DOHH2 (cell line): Measurements from ENCODE around the gene KIAA1671.

ENCODE experiments used
- H3F3A ChIP-seq: fragments of 200-600 bp; sonication (generic), shearing (Covaris generic); 2 replicates; pipeline ENCODE4 v1.6.0; 2016; ENCODE audit warnings: antibody characterized with exemption, mild to moderate bottlenecking; ENCODE audit not compliant: control insufficient read depth, insufficient read depth
- H3K27ac ChIP-seq: fragments of 200-600 bp; sonication (generic); 2 replicates; pipeline ENCODE4 v1.5.1; 2014; ENCODE audit warnings: low read depth, mild to moderate bottlenecking, low read length, moderate library complexity
- H3K27me3 ChIP-seq: fragments of 200-600 bp; sonication (generic); 2 replicates; pipeline ENCODE4 v1.6.1; 2014; ENCODE audit warnings: mild to moderate bottlenecking, low read length, mixed read lengths; ENCODE audit not compliant: control insufficient read depth
- H3K36me3 ChIP-seq: fragments of 200-600 bp; sonication (generic); 2 replicates; pipeline ENCODE4 v1.6.1; 2014; ENCODE audit warnings: mild to moderate bottlenecking, low read length, moderate library complexity, mixed read lengths; ENCODE audit not compliant: control insufficient read depth
- H3K4me1 ChIP-seq: fragments of 200-600 bp; sonication (generic); 2 replicates; pipeline ENCODE4 v1.6.1; 2014; ENCODE audit warnings: mild to moderate bottlenecking, low read length, mixed read lengths; ENCODE audit not compliant: control insufficient read depth
- H3K4me2 ChIP-seq: fragments of 200-600 bp; sonication (generic); 2 replicates; pipeline ENCODE4 v1.6.0; 2014; ENCODE audit warnings: mild to moderate bottlenecking, low read length, moderate library complexity
- H3K4me3 ChIP-seq: fragments of 200-600 bp; sonication (generic); 2 replicates; pipeline ENCODE4 v1.5.1; 2014; ENCODE audit warnings: mild to moderate bottlenecking, low read length, mixed read lengths
- H3K79me2 ChIP-seq: fragments of 200-600 bp; sonication (generic); 2 replicates; pipeline ENCODE4 v1.6.1; 2014; ENCODE audit warnings: mild to moderate bottlenecking, low read length, mixed read lengths; ENCODE audit not compliant: control insufficient read depth
- H3K9me2 ChIP-seq: fragments of 200-600 bp; sonication (generic); replicated peaks from 2 replicates; pipeline ENCODE4 v1.6.1; 2014; ENCODE audit warnings: mild to moderate bottlenecking, low read length, mixed read lengths; ENCODE audit not compliant: control insufficient read depth
- H3K9me3 ChIP-seq: fragments of 200-600 bp; sonication (generic); 2 replicates; pipeline ENCODE4 v1.6.1; 2014; ENCODE audit warnings: antibody characterized with exemption, low read length, mixed read lengths; ENCODE audit not compliant: control insufficient read depth, insufficient read depth
- H4K20me1 ChIP-seq: fragments of 200-600 bp; sonication (generic); 2 replicates; pipeline ENCODE4 v1.6.0; 2014; ENCODE audit warnings: low read depth, mild to moderate bottlenecking, antibody characterized with exemption, low read length, moderate library complexity; ENCODE audit not compliant: control insufficient read depth, insufficient read depth
- CTCF ChIP-seq: fragments of 200-600 bp; sonication (generic); IDR thresholded peaks from one replicate; pipeline ENCODE4 v1.5.1; 2014; ENCODE audit warnings: antibody characterized with exemption, mild to moderate bottlenecking, low read depth, low read length; ENCODE audit not compliant: poor library complexity, severe bottlenecking
- EZH2phosphoT487 ChIP-seq: fragments of 200-600 bp; sonication (generic); IDR thresholded peaks from 2 replicates; pipeline ENCODE4 v1.6.1; 2017; ENCODE audit warnings: borderline replicate concordance, mild to moderate bottlenecking, antibody characterized with exemption, low read length, moderate library complexity, mixed read lengths

The KIAA1671 gene

DNA sequence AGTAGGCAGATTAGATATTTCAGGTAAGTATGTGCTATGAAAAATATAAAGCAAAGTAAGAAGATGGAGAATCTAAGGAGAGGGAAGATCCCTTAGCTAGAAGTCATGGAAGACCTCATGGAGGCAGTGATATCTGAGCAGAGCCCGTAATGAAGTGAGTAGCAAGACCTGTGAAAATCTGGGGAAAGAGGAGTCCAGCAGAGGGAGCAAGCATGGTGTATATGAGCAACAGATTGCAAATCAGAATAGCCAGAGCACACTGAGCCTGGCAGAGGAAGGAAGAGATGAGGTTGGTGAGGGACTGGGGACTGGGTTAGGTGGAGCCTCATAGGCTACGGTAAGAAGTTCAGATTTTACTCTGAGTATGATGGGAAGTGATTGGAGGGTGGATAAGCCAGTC is 15.4 kb upstream of the KIAA1671 start:
- no peaks in the 10 kb centered on the region for H3K27me3 ChIP-seq
- no peak overlapping the region for H3K4me2 ChIP-seq
- no peaks in the 10 kb centered on the region for H3K36me3 ChIP-seq
- H4K20me1 ChIP-seq, result no peaks in the 10 kb centered on the region
- no peaks in the 10 kb centered on the region for H3K4me1 ChIP-seq
- H3K9me2 ChIP-seq, result no peaks in the 10 kb centered on the region
- no peaks in the 10 kb centered on the region for H3K9me3 ChIP-seq
- H3K27ac ChIP-seq, result no peak overlapping the region
- H3K4me3 ChIP-seq, result no peak overlapping the region
- TF ChIP-seq CTCF, result no peak
- no peaks in the 10 kb centered on the region for H3F3A ChIP-seq
- no peaks in the 10 kb centered on the region for H3K79me2 ChIP-seq

GRCh38 chr22:24938741-24939341 is 13.7 kb upstream of the KIAA1671 start:
- no peak overlapping the region for H3K4me3 ChIP-seq
- H3K27me3 ChIP-seq, result no peaks in the 10 kb centered on the region
- no peak for TF ChIP-seq EZH2phosphoT487
- TF ChIP-seq CTCF, result peak; percentile 67
- H3K4me1 ChIP-seq, result no peaks in the 10 kb centered on the region
- no peaks in the 10 kb centered on the region for H3K9me2 ChIP-seq
- H3K36me3 ChIP-seq, result no peaks in the 10 kb centered on the region
- no peak overlapping the region for H3K27ac ChIP-seq
- no peaks in the 10 kb centered on the region for H3K79me2 ChIP-seq
- H3F3A ChIP-seq, result no peaks in the 10 kb centered on the region
- H3K4me2 ChIP-seq, result no peak overlapping the region
- H3K9me3 ChIP-seq, result no peaks in the 10 kb centered on the region
- H4K20me1 ChIP-seq, result no peaks in the 10 kb centered on the region

DNA sequence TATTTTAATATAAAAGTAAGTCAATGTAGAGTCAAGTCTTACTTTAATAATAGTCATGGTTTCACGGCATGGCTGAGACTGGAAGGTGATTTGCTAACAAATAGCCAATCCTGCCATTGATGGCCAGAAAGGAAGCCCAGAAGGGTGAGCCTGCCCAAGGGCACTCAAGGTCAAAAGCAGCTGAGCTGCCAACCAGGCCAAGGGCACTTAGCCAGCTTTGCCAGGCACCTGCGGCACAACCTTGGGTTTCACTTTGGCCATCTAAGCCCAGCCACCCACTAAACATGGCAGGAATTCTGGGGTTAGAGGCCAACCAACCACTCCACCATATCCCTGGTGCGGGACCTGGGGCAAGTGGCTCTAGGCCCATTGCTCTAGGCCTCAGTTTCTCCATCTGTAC is 10.2 kb upstream of the KIAA1671 start:
- H3F3A ChIP-seq, result no peaks in the 10 kb centered on the region
- no peak overlapping the region for H3K27ac ChIP-seq
- H3K27me3 ChIP-seq, result no peaks in the 10 kb centered on the region
- no peaks in the 10 kb centered on the region for H3K9me2 ChIP-seq
- H3K4me1 ChIP-seq, result no peaks in the 10 kb centered on the region
- no peaks in the 10 kb centered on the region for H4K20me1 ChIP-seq
- no peak overlapping the region for H3K4me3 ChIP-seq
- H3K9me3 ChIP-seq, result no peaks in the 10 kb centered on the region
- no peaks in the 10 kb centered on the region for H3K36me3 ChIP-seq
- H3K4me2 ChIP-seq, result no peak overlapping the region
- H3K79me2 ChIP-seq, result no peaks in the 10 kb centered on the region
- TF ChIP-seq EZH2phosphoT487 (no peak), CTCF (no peak)
